ENCODE data around the gene FXR2.
A peak's percentile ranks its signal among the peaks of the same experiment; 100 is the strongest.
"Not testable (repeated sequence)": the region's sequence is repeated elsewhere in the genome, so short reads cannot be mapped to it uniquely, and the experiment has no call there.

Gene FXR2

GRCh38 chr17:7614425-7615264, at the start of gene FXR2:
TSS of gene FXR2 (minus strand) at chr17:7614897. CDS start at chr17:7614532, 365 bp downstream.
- peak; percentile 99 for DNase-seq

- DNase-seq: no peak
These were observed 42.4 kb upstream of the FXR2 start for GRCh38 chr17:7656958-7657609.

- DNase-seq: no peak
These were observed 40.8 kb upstream of the FXR2 start for GRCh38 chr17:7655541-7655840.

GRCh38 chr17:7654832-7655540, 40.3 kb upstream of the FXR2 start:
- DNase-seq: no peak

GRCh38 chr17:7652388-7653356, 38.0 kb upstream of the FXR2 start:
- DNase-seq: no peak

- no peak for DNase-seq
These were observed 37.1 kb upstream of the FXR2 start for GRCh38 chr17:7651665-7652387.

GRCh38 chr17:7651097-7651664, 36.5 kb upstream of the FXR2 start:
- peak; percentile 4 for DNase-seq

GRCh38 chr17:7650509-7651096, 35.9 kb upstream of the FXR2 start, which contains the start of gene ATP1B2:
TSS of gene ATP1B2 (plus strand) at chr17:7650926. CDS start at chr17:7651519, 593 bp downstream.
- peak; percentile 84 for DNase-seq

GRCh38 chr17:7647018-7647417, 32.3 kb upstream of the FXR2 start:
- DNase-seq: no peak

- DNase-seq: no peak
These were observed 31.8 kb upstream of the FXR2 start for GRCh38 chr17:7646457-7646856.

- DNase-seq: no peak
These were observed 30.1 kb upstream of the FXR2 start for GRCh38 chr17:7644775-7645174.

- DNase-seq: not testable (repeated sequence)
These were observed 26.9 kb upstream of the FXR2 start for GRCh38 chr17:7641635-7642034.

- no peak for DNase-seq
These were observed 26.1 kb upstream of the FXR2 start for GRCh38 chr17:7640783-7641182.

GRCh38 chr17:7636163-7636562, 21.5 kb upstream of the FXR2 start:
- no peak for DNase-seq

- DNase-seq: peak; percentile 12
These were observed 19.7 kb upstream of the FXR2 start for GRCh38 chr17:7634384-7634783.

- DNase-seq: no peak
These were observed 18.4 kb upstream of the FXR2 start for GRCh38 chr17:7633093-7633492.

- peak; percentile 40 for DNase-seq
These were observed 17.8 kb upstream of the FXR2 start for GRCh38 chr17:7632492-7632894.

GRCh38 chr17:7631398-7632380, 17.0 kb upstream of the FXR2 start:
- DNase-seq: no peak

GRCh38 chr17:7629939-7630571, 15.4 kb upstream of the FXR2 start, which contains the start of gene SHBG:
TSS of gene SHBG (plus strand) at chr17:7630135. CDS start at chr17:7630173, 38 bp downstream.
- DNase-seq: no peak
